ENCODE data around the gene AKAP12. TPM values are rescaled to one million over a fixed set of nuclear protein-coding genes. Genes with fewer than 3 reads are reported as not detected.

Gene AKAP12
- total and polyA plus RNA-seq, 2 experiments from 2014 or later, result 90.1 to 137 TPM

DNA sequence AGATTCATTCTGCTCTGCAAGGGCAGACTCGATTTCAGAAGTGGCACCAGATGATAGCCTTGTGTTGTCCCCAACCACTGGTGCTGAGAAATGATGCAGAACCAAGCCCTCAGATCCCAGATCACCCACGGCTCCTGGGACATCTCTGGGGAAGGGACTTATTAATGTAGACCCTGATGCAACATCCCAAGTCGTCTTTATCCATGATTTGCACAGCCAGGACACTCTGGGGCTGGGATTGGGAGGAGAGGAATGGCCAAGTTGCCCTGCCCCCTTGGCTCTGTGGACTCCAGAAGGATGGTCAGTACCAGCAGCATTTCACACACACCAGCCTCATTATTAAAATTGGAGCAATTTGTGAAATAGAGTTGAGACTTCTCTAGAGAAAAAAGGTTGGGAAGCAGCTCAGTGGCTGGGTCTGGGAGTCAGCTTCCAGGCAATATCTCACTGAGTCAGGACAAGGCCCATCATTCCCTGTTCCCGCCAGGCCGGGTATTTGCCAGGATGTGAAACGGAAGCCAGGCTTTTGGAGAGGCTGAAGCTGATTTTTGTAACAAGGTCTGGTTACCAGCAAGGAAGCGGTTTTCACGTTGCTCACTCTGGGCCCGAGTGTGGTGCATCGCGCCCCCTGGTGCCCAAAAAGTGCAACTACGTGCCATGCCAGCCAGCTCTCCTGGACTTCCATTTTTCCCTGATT, 84.2 kb downstream of the AKAP12 start:
- H3K36me3 Mint-ChIP-seq (ENCODE audit: low read depth), result peaks cover 4% of the 10 kb centered on the region; the same call in 2 of the 3 replicates
- TF ChIP-seq, protein P1, sequence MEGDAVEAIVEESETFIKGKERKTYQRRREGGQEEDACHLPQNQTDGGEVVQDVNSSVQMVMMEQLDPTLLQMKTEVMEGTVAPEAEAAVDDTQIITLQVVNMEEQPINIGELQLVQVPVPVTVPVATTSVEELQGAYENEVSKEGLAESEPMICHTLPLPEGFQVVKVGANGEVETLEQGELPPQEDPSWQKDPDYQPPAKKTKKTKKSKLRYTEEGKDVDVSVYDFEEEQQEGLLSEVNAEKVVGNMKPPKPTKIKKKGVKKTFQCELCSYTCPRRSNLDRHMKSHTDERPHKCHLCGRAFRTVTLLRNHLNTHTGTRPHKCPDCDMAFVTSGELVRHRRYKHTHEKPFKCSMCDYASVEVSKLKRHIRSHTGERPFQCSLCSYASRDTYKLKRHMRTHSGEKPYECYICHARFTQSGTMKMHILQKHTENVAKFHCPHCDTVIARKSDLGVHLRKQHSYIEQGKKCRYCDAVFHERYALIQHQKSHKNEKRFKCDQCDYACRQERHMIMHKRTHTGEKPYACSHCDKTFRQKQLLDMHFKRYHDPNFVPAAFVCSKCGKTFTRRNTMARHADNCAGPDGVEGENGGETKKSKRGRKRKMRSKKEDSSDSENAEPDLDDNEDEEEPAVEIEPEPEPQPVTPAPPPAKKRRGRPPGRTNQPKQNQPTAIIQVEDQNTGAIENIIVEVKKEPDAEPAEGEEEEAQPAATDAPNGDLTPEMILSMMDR (conservative IDR thresholded peaks at IDR 0.05; ENCODE audit: low read depth in 2 of 2), result peak; percentile 95 to 98
- no peak for TF ChIP-seq STAT1 (IDR thresholded peaks at IDR 0.05; ENCODE audit: unreplicated experiment)
- no peak for TF ChIP-seq NANOG (IDR thresholded peaks at IDR 0.05; ENCODE audit: borderline replicate concordance)
- H3K27ac Mint-ChIP-seq, result peak overlapping the region; percentile 21; the same call in 1 of the 2 replicates
- H3K27me3 Mint-ChIP-seq (ENCODE audit: insufficient read depth, low read depth, poor library complexity), result peaks cover 23% of the 10 kb centered on the region
- Histone ChIP-seq H3K27me3 (ENCODE audit: insufficient read depth) (peaks cover 4% of the 10 kb centered on the region; the same call in 1 of the 2 replicates), H3K36me3 (ENCODE audit: insufficient read depth) (no peaks in the 10 kb centered on the region; the same call in 1 of the 2 replicates), H3F3A (replicated peaks; ENCODE audit: low read depth) (peaks cover 6% of the 10 kb centered on the region; the same call in 1 of the 2 replicates), H3K27ac (ENCODE audit: low read depth) (peak overlapping the region; percentile 82), H2AFZ (no peak overlapping the region), H3K4me1 (ENCODE audit: insufficient read depth) (peaks cover 5% of the 10 kb centered on the region; the same call in 1 of the 2 replicates), H3K4me2 (no peak overlapping the region), H4K20me1 (replicated peaks; ENCODE audit: insufficient read depth) (no peaks in the 10 kb centered on the region; the same call in none of the 2 replicates), H3K79me2 (replicated peaks; ENCODE audit: insufficient read depth) (peaks cover 41% of the 10 kb centered on the region), H3K4me3 (no peak overlapping the region), H3K9me2 (ENCODE audit: insufficient read depth) (no peaks in the 10 kb centered on the region)
- DNase-seq (ENCODE audit: low spot score), result peak; percentile 91
- peak overlapping the region; percentile 45 for H3K4me3 Mint-ChIP-seq
- peak; percentile 85 for ATAC-seq
- peaks cover 26% of the 10 kb centered on the region for H3K4me1 Mint-ChIP-seq
- no peaks in the 10 kb centered on the region; the same call in 2 of the 3 replicates for H3K9me3 Mint-ChIP-seq

DNA sequence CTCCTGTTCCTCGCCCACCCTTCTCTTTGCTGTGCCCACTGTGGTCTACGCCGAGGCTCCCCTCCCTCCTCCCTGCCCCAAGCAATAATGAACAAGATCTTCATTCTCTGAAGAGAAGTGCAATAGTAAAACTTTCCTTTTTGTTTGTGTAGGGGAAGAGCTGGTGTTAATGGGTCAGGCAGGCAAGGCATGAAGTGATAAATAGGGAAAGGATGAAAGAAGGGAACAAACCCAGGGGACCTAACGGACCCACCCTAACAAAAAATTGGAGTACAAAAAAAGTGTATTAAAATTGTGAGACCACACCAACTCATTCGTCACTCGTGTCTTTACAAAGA, 84.7 kb downstream of the AKAP12 start:
- peaks cover 23% of the 10 kb centered on the region for H3K27me3 Mint-ChIP-seq (ENCODE audit: insufficient read depth, low read depth, poor library complexity)
- H3K4me1 Mint-ChIP-seq, result peaks cover 26% of the 10 kb centered on the region
- Histone ChIP-seq H3K36me3 (ENCODE audit: insufficient read depth) (no peaks in the 10 kb centered on the region; the same call in 1 of the 2 replicates), H3K27me3 (ENCODE audit: insufficient read depth) (peaks cover 4% of the 10 kb centered on the region; the same call in 1 of the 2 replicates), H3K27ac (ENCODE audit: low read depth) (no peak overlapping the region), H3K4me3 (no peak overlapping the region), H3K79me2 (replicated peaks; ENCODE audit: insufficient read depth) (peaks cover 42% of the 10 kb centered on the region), H3K4me1 (ENCODE audit: insufficient read depth) (peaks cover 5% of the 10 kb centered on the region; the same call in 1 of the 2 replicates), H4K20me1 (replicated peaks; ENCODE audit: insufficient read depth) (no peaks in the 10 kb centered on the region; the same call in none of the 2 replicates), H2AFZ (no peak overlapping the region), H3K9me2 (ENCODE audit: insufficient read depth) (no peaks in the 10 kb centered on the region), H3K4me2 (peak overlapping the region; percentile 84; the same call in 1 of the 2 replicates), H3F3A (replicated peaks; ENCODE audit: low read depth) (peaks cover 6% of the 10 kb centered on the region; the same call in 1 of the 2 replicates)
- no peak overlapping the region for H3K27ac Mint-ChIP-seq
- peak overlapping the region; percentile 45 for H3K4me3 Mint-ChIP-seq
- no peak for ATAC-seq
- TF ChIP-seq REST (IDR thresholded peaks at IDR 0.05; ENCODE audit: unreplicated experiment) (no peak), STAT1 (IDR thresholded peaks at IDR 0.05; ENCODE audit: unreplicated experiment) (no peak), JUNB (IDR thresholded peaks at IDR 0.05; ENCODE audit: unreplicated experiment) (no peak), EZH2 (IDR thresholded peaks at IDR 0.05; ENCODE audit: low read depth, unreplicated experiment) (no peak), ZNF331 (CRISPR knock-in tag; IDR thresholded peaks at IDR 0.05; ENCODE audit: low read depth) (no peak), NANOG (IDR thresholded peaks at IDR 0.05; ENCODE audit: borderline replicate concordance) (no peak)
- DNase-seq (ENCODE audit: low spot score), result no peak
- H3K9me3 Mint-ChIP-seq, result no peaks in the 10 kb centered on the region; the same call in 2 of the 3 replicates
- peaks cover 4% of the 10 kb centered on the region; the same call in 2 of the 3 replicates for H3K36me3 Mint-ChIP-seq (ENCODE audit: low read depth)

Measured in GM23338 (cell line).